ENCODE measurements around the gene APH1B. TPM values are rescaled to one million over a fixed set of nuclear protein-coding genes. Genes with fewer than 3 reads are reported as not detected.

The APH1B gene
- total RNA-seq, 4 donors from 2014 or later, result 8.1 to 18.7 (median 11.5) TPM

DNA sequence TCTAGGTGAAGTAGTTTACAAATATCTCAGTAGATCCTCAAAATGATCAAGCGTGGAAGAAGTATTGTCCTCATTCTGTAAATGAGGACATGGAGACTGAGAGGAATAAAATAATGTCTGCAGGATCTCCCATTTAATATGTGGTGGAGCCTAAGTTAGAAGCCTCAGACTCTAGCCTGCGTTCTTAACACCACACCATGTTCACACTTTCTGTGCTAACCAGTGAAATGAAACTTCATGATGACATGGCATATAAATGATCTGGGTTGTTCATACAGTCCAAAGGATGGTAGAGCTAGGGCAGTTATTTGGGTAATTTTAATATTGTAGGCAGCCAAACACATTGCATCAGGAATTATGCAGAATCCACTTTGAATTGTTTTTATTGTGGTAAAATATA, 25.1 kb upstream of the APH1B start:
- ATAC-seq, result no peak
- no peaks in the 10 kb centered on the region for H3K27me3 ChIP-seq
- WGBS, 2 donors (ENCODE audit: low coverage in 1 of 2), result 94 to 95% methylated on average over 2 of the region's 2 CpGs
- no peaks in the 10 kb centered on the region for H3K9me3 ChIP-seq
- TF ChIP-seq POLR2AphosphoS5 (IDR thresholded peaks at IDR 0.05) (no peak), POLR2A (IDR thresholded peaks at IDR 0.05) (no peak), EP300 (IDR thresholded peaks at IDR 0.05) (no peak)
- TF ChIP-seq, protein P1, sequence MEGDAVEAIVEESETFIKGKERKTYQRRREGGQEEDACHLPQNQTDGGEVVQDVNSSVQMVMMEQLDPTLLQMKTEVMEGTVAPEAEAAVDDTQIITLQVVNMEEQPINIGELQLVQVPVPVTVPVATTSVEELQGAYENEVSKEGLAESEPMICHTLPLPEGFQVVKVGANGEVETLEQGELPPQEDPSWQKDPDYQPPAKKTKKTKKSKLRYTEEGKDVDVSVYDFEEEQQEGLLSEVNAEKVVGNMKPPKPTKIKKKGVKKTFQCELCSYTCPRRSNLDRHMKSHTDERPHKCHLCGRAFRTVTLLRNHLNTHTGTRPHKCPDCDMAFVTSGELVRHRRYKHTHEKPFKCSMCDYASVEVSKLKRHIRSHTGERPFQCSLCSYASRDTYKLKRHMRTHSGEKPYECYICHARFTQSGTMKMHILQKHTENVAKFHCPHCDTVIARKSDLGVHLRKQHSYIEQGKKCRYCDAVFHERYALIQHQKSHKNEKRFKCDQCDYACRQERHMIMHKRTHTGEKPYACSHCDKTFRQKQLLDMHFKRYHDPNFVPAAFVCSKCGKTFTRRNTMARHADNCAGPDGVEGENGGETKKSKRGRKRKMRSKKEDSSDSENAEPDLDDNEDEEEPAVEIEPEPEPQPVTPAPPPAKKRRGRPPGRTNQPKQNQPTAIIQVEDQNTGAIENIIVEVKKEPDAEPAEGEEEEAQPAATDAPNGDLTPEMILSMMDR (IDR thresholded peaks at IDR 0.05), result no peak
- no peak overlapping the region for H3K4me3 ChIP-seq
- H3K27ac ChIP-seq, result no peak overlapping the region
- peaks cover 6 to 15% (median 6%) of the 10 kb centered on the region in 3 donors for H3K4me1 ChIP-seq
- peaks cover 0 to 24% of the 10 kb centered on the region in 2 donors for H3K36me3 ChIP-seq

DNA sequence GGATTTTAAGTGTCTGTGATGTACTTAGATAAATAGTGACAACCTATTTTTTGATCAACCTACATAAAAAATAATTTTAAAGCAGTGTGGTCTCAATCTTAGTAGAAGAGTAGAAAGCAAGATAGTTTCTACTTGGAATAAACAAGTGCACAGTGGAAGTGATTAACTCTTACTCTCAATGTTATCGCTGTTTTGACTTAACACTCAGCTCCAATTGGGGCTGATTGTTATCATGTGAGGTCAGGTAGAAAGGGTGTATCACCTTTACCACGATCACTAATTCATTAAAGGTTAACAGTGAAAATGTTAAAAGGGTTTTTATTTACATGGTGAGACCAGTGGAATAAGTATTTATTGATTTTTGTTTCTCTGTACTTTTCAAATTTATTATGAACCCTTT, 22.4 kb upstream of the APH1B start:
- WGBS, 2 donors (ENCODE audit: low coverage in 1 of 2), result 81 to 90% methylated on average over 2 of the region's 2 CpGs
- peaks cover 0 to 7% (median 3%) of the 10 kb centered on the region in 3 donors for H3K4me1 ChIP-seq

DNA sequence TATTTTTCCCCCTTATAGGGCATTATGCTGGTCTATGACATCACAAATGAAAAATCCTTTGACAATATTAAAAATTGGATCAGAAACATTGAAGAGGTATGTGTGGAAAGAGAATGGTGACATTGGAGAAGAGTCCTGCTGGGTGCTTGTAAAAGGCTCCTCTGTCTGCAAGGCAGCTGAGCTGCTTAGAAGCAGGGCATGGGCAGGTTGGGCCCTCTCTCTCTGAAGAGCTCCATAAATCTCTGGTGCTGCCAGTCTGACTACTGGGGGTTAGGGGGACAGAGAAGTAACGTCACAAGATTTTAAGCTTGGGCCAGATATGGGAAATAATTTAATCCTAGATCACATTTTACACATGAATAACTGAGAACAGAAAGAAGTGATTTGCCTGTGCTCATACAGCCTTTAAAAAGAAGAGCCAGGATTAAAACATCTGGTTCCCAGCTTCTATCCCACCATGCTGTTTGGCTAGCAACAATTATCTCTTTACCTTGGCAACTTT, 21.9 kb upstream of the APH1B start:
- TF ChIP-seq POLR2AphosphoS5 (IDR thresholded peaks at IDR 0.05) (no peak), POLR2A (IDR thresholded peaks at IDR 0.05) (no peak), EP300 (IDR thresholded peaks at IDR 0.05) (no peak)
- TF ChIP-seq, protein P1 (IDR thresholded peaks at IDR 0.05), result no peak
- Histone ChIP-seq H3K27me3 (no peaks in the 10 kb centered on the region), H3K9me3 (no peaks in the 10 kb centered on the region), H3K27ac (no peak overlapping the region), H3K36me3 (peaks cover 0 to 47% of the 10 kb centered on the region in 2 donors), H3K4me1 (peaks cover 0 to 7% (median 3%) of the 10 kb centered on the region in 3 donors), H3K4me3 (no peak overlapping the region)
- ATAC-seq, result no peak
- 63 to 88% methylated on average over 1 of the region's 1 CpG for WGBS, 2 donors (ENCODE audit: low coverage in 1 of 2)

More for the DNA sequence above, 22.4 kb upstream of the APH1B start:
- ATAC-seq, result no peak
- Histone ChIP-seq H3K27me3 (no peaks in the 10 kb centered on the region), H3K27ac (no peak overlapping the region), H3K4me3 (no peak overlapping the region), H3K36me3 (peaks cover 0 to 47% of the 10 kb centered on the region in 2 donors), H3K9me3 (no peaks in the 10 kb centered on the region)
- TF ChIP-seq, protein P1 (IDR thresholded peaks at IDR 0.05), result no peak
- TF ChIP-seq POLR2A (IDR thresholded peaks at IDR 0.05) (no peak), EP300 (IDR thresholded peaks at IDR 0.05) (no peak), POLR2AphosphoS5 (IDR thresholded peaks at IDR 0.05) (no peak)

DNA sequence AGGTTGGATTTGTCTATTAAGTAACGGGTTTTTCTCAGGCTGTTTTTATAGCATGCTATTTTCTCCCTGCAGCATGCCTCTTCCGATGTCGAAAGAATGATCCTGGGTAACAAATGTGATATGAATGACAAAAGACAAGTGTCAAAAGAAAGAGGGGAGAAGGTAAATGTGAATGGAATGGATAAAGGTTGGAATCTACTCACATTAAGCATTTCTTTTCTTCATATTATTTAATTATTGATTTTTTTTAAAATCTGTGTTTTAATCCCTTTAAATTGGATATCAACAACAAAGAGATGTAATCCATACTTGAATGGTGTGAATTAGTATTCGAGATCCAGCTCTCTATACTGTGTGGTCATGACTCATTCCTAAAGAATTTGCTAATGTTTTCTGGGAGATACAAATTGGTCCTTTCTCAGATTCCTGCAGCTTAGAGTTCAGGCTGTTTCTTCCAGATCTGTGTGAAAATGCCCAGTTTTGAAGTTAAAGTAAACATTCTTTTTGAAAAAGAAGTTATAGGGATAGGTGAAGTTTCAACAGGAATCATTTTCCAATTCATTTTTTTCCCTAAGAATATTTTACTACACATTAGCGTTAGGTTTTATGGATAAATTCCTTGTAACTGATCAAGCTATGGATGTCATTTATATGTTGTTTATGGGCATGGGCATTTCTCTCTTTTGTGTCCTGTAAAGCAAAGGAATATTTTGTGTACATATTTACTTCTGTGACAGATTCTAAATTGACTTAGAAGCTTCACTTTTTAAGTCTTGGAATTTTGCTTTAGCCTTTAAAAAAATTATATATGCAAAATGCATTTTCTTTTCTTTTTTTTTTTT, 20.8 kb upstream of the APH1B start:
- Histone ChIP-seq H3K4me1 (peaks cover 0 to 7% (median 3%) of the 10 kb centered on the region in 3 donors), H3K27me3 (no peaks in the 10 kb centered on the region), H3K27ac (no peak overlapping the region), H3K9me3 (no peaks in the 10 kb centered on the region), H3K4me3 (no peak overlapping the region), H3K36me3 (peaks cover 0 to 47% of the 10 kb centered on the region in 2 donors)
- TF ChIP-seq POLR2AphosphoS5 (IDR thresholded peaks at IDR 0.05), result no peak
- TF ChIP-seq POLR2A (IDR thresholded peaks at IDR 0.05), result no peak
- TF ChIP-seq EP300 (IDR thresholded peaks at IDR 0.05), result no peak
- TF ChIP-seq, protein P1 (IDR thresholded peaks at IDR 0.05), result no peak
- WGBS, 2 donors (ENCODE audit: low coverage in 1 of 2), result 55 to 58% methylated on average over 5 of the region's 5 CpGs
- ATAC-seq, result no peak

All from gastroesophageal sphincter (tissue), 4 donors.